GM10266 (cell line): ENCODE measurements around the gene E4F1.

Source experiments
- DNase-seq: peaks from one replicate; pipeline ENCODE4 v3.0.0; 2012; ENCODE audit errors: extremely low spot score
- TF ChIP-seq, protein P1 (sequence below): IDR thresholded peaks from 2 replicates; pipeline ENCODE4 v1.5.1; 2012; ENCODE audit warnings: mild to moderate bottlenecking, low read depth; ENCODE audit not compliant: control insufficient read depth, insufficient read depth; ENCODE audit errors: missing control alignments

E4F1 gene

DNA sequence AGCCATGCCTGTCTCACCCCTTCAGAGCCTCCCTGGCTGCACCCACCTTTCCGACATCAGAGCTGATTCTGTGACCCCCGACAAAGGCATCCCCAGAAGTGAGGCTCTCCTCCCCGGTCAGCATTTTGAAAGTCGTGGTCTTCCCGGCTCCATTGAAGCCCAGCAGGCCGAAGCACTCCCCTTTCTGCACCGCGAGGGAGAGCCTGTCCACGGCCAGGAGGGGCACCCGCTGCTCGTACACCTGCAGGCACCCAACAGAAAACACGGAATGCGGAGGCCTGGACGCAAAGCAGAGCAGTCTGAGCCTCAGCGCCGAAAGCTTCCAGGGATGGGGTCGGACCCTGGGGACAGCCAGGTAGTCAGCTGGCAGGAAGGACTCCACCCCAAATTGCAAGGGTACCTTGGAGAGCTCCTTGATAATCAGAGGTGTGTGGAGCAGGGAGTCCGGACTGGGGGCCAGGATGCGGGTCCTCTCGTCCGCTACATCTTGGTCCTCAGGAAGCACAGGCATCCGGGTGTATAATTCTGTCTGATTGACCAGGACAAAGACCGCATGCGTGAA is 57.7 kb downstream of the E4F1 start:
- TF ChIP-seq, protein P1, sequence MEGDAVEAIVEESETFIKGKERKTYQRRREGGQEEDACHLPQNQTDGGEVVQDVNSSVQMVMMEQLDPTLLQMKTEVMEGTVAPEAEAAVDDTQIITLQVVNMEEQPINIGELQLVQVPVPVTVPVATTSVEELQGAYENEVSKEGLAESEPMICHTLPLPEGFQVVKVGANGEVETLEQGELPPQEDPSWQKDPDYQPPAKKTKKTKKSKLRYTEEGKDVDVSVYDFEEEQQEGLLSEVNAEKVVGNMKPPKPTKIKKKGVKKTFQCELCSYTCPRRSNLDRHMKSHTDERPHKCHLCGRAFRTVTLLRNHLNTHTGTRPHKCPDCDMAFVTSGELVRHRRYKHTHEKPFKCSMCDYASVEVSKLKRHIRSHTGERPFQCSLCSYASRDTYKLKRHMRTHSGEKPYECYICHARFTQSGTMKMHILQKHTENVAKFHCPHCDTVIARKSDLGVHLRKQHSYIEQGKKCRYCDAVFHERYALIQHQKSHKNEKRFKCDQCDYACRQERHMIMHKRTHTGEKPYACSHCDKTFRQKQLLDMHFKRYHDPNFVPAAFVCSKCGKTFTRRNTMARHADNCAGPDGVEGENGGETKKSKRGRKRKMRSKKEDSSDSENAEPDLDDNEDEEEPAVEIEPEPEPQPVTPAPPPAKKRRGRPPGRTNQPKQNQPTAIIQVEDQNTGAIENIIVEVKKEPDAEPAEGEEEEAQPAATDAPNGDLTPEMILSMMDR: no peak
- DNase-seq: no peak

DNA sequence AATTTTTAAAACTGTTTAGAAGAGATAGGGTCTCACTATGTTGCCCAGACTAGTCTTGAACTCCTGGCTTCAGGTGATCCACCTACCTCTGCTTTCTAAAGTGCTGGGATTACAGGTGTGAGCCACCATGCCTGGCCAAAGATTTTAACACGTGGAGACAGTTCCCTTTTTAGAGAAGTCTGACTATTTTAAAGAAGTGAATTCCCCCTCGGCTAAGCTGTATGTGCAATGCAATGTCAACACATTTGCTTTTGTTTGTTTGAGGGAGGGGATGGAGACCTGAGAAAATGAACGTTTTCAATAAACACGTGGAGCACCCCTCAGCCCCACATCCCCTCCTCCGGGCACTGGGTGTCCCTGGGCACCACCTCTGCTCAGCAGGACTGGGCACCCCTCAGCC is 58.9 kb downstream of the E4F1 start:
- TF ChIP-seq, protein P1: no peak
- DNase-seq: no peak

DNA sequence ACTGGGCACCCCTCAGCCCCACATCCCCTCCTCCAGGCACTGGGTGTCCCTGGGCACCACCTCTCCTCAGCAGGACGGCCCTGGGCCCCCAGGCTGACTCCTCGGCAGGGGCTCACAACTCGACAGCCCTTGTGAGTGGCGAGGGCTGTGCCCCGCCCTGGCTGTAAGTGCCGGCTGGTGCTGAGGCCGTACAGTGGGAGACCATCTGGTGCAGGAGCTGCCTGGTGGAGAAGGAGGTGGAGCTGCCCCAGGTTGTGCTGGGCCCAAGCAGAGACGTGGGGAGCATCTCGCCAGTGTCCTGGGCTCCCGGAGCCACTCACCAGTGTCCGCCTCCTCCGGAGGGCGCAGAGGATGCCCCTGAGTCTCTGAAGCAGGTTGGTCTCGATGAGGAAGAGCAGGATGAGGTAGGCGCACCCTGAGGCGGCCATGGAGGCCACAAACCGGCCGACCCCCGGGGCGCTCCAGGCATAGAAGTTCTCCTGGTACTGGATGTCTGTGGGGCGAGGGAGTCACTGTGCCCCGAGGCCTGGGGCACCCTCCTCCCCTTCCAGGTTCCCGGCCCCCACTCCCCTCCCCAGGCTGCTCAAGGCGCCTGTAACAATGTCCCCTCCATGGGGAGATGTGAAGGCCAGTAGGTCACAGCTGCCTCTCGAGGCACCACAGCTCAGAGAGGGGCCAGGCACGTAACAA is 59.6 kb downstream of the E4F1 start:
- DNase-seq: no peak
- TF ChIP-seq, protein P1: no peak

- no peak for DNase-seq
- TF ChIP-seq, protein P1: no peak
Measured at GRCh38 chr16:2284001-2284770, 60.8 kb downstream of the E4F1 start.

DNA sequence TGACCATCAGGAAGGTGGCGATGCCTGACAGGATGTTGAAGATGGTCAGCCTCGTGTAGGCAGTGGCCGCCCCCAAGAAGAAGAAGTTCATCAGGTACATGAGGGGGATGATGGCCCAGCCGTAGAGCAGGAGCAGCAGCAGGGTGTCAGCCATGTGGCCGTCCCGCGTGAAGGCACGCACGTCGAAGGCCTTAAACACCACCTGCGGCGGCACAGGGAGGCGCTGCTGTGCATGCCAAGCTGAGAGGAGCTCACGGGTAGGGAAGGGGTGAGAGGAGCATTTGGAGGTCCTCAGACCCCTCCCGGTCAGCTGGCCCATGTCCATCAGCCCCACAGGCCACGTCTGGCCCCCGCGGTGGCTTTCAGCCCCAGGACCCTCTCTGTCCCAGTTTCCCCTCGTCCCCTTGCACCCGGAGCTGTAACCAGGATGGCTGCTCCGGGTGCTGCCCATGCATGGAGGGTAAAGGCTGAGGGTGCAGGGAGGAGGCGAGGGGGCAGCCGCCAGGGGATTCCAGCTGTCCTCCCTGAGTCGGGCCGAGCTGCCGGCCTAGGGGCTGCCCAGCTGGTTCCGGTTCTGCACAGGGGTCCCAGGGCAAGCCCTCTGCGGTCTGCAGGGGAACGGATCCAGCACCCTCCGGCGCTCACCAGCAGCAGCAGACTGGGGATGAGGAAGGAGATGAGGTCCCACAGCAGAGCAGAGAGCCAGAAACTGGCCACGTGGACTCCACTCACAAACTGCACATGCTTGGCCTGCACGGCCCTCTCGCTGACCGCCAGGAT is 61.6 kb downstream of the E4F1 start:
- TF ChIP-seq, protein P1: no peak
- DNase-seq: no peak
